Activated CD4-positive, alpha-beta T cell treated with anti-CD3 and anti-CD28 coated beads for 24 hours (primary cell): ENCODE results near the gene FARP1.
A peak's percentile ranks its signal among the peaks of the same experiment; 100 is the strongest.

ENCODE experiments used
- DNase-seq, 2 donors: peaks; one replicate each; pipeline ENCODE4 v3.0.0-alpha.2; 2020; ENCODE audit warnings: low read depth in 2 of 2

Gene FARP1

DNA sequence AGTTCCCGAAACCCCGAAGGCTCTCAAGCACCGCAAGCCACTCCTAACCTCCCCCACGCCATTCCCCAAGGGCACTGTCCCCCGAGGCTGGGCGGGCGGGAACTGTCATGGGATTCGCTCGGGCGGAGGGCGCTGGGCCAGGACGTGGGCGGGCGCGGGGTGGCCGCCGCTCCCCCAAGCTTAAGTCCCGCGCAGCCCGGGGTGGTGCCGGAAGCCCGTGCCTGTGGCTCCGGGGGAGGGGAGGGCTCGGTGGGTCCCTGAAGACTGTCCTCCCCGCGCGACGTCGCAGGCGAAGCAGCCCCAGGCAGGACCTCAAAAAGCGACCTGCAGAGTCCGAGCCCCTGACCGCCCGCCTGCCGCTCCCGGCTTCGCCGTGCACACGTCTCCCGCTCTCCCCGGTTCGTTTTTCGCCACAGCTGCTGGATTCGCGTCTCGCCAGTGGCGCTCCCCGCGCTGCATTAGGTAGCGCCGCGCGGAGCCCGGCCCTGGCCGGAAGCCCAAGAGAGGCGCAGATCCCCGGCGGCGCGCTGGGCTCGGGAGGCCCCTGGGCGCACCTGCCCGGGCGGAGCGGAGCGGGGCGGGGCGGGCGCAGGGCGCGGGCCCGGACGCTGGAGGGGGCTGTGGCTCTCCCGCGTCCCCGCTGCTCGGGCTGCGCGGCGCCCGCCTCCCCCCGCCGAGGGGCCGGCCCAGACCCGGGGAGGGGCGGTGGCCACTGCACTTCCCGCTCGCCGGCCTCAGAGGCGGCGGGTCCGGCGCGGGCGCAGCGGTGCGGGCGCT lies at the start of gene FARP1:
Gene FARP1, plus strand, starts transcription at position 715 of the 777 bp plus-strand sequence. CDS start 70,149 bp downstream, outside the sequence.
- DNase-seq = peak in 1 of 2 donors; percentile 35

DNA sequence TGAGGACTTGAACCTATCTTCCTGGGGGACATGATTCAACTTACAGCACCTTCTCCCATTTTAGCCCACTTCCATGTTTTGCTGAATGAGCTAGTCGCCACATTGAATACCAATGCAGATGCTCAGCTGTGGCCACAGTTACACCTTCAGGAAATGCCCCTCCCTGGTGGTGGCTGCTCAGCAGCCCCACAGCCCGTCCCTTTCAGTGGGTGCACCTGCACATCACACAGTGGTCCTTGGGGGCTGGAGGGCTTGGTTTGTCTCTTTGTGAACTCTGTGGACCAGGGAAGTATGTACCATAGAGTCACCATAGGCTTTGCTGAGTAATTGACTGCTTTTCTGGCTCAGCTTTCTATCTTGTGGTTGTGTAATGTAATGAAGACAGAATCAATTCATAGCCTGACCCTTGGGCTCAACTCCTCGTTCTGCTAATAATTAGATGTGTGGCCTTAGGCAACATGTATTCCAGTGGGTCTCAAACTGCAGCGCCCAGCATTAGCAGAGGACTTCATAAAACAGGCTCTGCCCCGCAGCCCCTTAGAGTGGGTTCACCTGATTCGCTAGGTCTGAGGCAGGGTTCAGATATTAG lies 48.1 kb upstream of the FARP1 start:
- DNase-seq = no peak

DNA sequence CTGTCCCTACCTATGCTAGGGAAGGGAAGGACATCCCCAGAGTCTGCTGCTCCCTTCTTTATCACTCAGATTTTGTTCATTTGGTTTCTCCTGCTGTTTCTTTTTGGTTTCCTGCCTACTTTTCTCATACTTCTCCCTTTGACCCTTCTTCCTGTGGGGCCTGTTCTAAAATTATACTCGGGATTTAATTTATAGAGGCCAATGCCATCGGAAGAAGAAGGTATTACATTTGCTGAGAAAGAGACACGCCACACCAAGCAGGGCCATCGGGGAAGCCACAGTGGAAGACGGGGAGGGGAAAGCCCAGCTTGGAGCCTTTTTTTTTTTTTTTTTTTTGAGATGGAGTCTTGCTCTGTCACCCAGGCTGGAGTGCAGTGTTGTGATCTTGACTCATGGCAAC lies 46.8 kb upstream of the FARP1 start:
- DNase-seq = no peak

GRCh38 chr13:98097749-98098148 lies 45.1 kb upstream of the FARP1 start:
- DNase-seq = no peak

DNA sequence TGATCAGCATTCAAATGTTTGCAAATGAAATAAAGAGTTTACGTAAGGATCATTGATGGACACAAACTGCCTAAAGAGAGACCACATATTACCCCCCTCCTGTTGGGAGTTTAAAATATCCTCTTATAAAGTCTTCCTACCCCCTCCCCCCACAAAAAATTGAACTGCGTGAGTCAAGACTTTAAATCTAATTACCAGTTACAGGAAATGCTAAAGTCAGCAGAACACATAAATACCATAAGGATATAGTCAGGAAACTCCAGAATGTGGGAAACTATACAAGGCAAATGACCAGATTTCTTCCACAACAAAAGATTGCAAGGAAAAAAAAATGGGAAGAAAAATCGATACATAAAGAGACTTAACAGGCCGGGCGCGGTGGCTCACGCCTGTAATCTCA lies 44.4 kb upstream of the FARP1 start:
- DNase-seq = no peak

DNA sequence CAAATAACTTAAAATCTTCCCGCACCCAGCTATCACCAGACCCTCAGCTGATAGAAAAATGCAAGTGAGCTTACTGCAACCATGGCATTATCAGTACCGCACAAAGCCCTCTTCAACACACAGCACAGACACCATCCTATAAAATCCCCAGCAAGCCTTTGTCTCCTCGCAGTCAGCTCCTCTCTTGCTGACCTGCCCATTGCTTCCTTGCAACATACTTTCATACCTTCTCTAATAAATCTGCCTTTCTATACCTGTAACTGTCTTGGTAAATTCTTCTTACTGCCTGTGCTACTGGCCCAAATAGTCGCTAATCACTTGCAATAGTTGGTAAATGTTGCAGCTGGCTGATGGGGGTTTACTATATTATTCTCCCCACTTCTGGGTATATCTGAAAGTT lies 43.3 kb upstream of the FARP1 start:
- no peak for DNase-seq

DNA sequence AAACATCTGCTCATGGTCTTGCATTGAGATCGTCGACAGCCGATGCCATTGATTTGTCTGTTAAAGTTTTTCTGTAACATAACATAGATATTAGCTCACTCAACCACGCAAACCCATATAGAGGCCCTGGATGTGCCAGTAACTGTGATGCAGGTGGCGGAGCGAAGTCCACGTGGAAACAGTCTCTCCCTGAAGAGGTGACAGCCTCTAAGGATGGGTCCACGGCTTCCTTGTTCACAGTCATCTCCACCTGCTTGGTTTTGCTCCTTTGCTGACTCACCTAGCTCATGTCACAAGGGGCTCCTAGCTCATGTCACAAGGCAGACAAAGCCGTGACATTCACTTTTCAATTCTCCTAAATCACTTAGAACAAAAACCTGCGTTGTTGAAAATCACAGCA lies 42.4 kb upstream of the FARP1 start:
- no peak for DNase-seq

GRCh38 chr13:98103531-98103930 lies 39.4 kb upstream of the FARP1 start:
- DNase-seq = no peak

DNA sequence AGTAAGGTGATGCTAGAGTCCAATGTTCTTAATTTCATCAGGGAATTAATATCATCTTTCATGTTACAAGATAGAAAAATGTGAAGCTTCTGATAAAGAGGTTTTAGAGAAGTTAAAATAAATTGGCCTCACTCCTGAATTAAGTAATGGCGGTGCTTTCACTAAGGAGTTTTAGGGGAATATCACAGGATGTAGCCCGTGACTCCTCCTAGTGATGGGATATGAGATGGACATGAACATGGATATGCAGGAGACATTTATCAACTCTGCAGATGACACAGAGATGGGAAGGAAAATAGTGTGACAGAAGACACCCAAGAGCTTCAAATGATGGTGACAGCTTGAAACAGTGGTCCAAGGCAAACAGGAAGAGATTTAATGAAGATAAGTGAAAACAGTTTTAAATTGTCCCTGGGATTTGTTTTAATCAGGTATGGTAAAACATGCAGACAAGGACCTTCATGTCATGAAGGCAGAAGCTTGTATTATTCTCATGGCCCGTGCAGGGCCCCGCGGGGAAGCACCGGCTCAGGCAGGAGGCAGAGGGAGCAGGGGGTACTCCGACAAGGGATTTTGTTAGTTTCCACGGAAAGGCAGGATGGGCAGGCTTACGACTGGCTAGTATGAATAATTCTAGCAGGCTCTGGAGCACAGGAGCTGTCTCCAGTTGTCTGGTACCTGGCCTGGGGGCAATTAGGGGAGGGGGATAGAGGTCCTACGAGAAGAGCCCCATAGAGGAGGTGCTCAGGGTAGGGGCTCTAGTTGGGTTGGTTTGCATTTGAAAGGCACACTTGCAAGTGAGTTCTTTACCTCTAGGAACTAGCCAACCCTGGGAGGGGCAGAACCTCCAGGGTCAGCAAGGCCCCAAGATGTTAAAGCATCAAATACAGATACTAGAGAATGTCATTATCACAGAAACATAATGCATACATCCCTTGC lies 38.7 kb upstream of the FARP1 start:
- DNase-seq = no peak

- DNase-seq = no peak
Observed at GRCh38 chr13:98105929-98106336, 37.0 kb upstream of the FARP1 start.

DNA sequence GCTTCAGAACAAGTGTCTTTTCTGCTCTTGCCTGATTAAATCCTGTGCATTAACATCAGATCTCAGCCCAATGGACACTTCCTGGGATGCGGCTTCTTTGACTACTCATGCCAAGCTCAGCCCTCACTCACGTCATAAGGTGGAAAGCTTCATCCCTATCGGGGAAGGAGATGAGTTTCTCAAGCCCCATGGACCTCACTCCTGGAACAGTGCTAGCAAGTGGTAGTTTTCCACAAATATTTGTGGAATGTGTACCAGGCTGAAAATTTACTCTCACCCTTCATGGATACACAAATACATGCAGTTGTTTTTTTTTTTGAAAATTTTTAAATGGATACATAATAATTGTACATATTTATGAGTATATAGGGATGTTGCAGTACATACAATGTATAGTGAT lies 34.6 kb upstream of the FARP1 start:
- DNase-seq = no peak

GRCh38 chr13:98109226-98109853 lies 33.6 kb upstream of the FARP1 start:
- no peak for DNase-seq

- no peak for DNase-seq
Observed at GRCh38 chr13:98110749-98111148, 32.1 kb upstream of the FARP1 start.

DNA sequence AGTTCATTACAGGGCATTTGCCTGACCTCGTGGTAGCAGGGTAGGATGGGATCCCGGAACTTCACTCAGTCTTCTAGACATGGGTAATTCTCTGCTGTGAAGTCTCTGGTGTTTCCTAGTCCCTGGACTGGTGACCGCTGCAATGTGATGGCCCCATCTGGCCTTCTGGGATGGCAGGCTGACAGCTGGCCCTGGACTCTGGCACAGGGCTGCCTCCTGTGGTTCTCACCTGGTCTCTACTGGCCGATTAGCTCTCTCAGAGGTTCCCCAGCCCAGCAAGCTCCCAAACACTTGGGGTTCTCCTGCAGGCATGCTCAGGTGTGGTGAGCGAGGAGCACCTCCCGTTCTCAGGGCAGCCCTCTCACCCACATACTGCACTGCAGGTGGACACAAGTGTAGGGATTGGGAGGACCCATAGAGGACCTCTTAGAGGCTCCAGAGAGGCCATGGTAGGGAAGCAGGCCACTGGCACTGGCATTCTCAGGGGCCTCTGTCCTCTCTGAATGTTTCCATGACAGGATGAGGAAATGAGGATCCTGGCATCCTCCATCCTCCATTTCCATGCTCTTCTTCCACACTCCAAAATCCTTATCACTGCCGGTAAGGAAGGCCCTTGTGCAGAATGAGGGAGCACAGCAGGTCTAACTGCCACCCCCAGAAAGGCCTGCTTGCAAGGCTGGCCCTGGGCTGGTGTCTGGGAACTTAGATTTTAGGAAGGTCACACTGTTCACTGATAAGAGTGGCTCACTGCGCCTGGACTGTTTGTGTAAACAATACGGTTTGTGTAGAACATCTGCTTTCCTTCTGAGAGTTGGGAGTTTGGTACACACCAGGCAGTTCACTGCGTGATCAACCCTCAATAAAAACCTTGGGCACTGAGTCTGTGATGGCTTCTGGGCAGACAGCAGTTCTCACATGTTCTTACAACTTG lies 31.5 kb upstream of the FARP1 start:
- no peak for DNase-seq

DNA sequence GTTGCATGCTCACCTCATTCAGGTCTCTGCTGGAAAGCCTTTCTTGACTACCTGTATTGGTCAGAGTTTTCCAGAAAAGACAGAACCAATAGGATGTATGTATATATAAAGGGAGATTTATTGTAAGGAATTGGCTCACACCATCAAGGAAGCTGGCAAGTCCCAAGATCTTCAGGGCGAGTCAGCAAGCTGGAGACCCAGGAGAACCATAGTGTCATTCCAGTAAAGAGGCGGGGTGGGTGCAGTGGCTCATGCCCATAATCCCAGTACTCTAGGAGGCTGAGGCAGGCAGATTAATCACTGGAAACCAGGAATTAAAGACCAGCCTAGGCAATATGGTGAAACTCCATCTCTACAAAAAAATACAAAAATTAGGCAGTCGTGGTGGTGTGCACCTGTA lies 30.4 kb upstream of the FARP1 start:
- no peak for DNase-seq

DNA sequence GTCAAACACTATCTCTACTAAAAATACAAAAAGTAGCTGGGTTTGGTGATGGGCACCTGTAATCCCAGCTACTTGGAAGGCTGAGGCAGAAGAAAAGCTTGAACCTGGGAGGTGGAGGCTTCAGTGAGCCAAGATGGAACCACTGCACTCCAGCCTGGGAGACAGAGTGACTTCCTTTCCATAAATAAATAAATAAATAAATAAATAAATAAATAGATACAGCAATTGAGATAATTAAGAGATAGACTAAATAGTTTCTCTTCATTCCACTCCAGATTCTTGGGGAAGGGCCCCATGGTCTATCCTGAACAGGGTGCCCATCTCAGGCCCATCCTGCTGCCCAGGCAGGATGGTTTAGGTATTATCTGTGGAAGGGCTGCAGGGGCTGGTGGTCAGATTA lies 24.0 kb upstream of the FARP1 start:
- no peak for DNase-seq

DNA sequence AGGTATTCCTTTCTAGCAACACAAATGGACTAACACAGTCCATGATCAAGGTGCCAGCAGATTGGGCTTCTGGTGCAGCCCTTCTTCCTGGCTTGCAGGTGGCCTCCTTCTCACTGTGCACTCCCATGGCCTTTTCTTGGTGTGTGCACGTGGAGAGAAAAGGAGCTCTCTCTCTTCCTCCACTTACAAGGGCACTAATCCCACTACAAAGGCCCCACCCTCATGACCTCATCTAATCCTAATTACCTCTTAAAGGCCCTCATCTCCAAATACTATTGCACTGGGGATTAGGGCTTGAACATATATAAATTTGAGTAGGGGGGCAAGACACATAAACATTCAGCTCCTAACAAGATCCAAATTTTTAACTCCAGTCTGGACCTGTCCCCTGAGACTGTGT lies 19.7 kb upstream of the FARP1 start:
- DNase-seq = no peak

- no peak for DNase-seq
Observed at GRCh38 chr13:98129059-98129746, 13.7 kb upstream of the FARP1 start.

DNA sequence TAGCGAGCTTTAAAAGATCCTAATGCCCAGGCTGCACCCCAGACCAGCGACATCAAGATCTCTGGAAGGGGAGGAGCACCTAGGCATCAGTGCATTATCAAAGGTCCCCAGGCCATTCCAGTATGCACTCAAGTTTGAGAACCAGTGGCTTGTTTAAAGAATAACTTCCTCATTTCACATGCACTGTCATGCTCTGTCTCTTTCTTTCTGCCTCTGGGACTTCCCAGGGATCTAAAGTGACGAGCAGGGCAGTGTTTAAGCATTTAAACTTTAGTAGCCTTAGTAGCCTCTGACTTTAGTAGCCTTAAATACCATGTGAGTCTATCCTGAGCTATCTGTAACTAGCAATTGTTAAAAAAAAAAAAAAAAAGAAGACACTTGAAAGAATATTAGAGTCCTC lies 8.9 kb upstream of the FARP1 start:
- no peak for DNase-seq

DNA sequence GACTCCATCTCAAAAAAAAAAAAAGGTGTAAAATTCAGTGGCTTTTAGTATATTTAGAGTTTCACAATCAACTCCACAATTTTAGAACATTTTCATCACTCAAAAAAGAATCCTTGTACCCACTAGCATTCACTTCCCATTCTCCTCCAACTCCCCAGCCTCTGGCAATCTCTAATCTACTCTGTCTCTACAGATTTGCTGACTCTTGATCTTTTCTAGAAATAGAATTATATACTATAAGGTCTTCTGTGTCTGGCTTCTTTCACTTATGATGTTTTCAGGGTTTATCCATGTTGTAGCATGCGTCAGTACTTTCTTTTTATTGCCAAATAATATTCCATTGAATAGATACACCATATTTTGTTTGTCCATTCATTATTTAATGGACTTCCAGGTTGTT lies 8.0 kb upstream of the FARP1 start:
- DNase-seq = no peak
